Measurements from ENCODE around the gene LIFR.

The LIFR gene

GRCh38 chr5:38441453-38442246 is 114.8 kb downstream of the LIFR start:
- DNase-seq (ENCODE audit: low read depth in 2 of 2), result peak; percentile 53 to 65

GRCh38 chr5:38438757-38439156 is 117.7 kb downstream of the LIFR start:
- no peak for DNase-seq (ENCODE audit: low read depth in 2 of 2)

DNA sequence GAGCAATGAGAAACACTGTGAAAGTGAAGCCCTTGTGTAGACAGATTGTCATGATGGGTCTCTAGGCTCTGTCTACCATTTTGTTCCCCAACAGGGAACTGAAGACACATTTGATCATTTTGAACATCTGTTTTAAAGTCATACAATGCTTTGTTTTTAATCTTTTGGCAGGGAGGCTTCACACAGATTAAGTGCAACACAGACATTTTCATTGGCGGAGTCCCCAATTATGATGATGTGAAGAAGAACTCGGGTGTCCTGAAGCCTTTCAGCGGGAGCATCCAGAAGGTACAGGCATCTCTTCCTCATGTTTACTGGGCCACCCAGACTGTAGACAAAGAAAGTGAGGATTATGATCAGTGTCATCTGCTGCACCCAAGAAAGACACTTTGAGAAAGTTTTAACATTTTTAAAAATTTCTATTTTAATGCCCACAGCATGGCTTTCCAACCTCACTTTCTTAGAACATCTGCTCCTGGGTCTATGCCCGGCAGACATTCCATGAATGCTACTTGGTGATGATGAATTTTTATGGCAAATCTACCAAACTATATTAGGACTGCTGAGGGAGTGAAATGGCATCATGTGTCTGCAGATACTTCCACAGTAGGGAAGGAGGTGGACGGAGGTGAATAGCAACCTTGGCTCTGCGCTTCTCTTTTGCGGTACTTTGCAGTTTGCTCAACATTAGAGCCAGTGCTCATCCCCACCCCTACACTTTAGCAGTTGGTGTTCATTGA is 121.3 kb downstream of the LIFR start:
- no peak for DNase-seq (ENCODE audit: low read depth in 2 of 2)

DNA sequence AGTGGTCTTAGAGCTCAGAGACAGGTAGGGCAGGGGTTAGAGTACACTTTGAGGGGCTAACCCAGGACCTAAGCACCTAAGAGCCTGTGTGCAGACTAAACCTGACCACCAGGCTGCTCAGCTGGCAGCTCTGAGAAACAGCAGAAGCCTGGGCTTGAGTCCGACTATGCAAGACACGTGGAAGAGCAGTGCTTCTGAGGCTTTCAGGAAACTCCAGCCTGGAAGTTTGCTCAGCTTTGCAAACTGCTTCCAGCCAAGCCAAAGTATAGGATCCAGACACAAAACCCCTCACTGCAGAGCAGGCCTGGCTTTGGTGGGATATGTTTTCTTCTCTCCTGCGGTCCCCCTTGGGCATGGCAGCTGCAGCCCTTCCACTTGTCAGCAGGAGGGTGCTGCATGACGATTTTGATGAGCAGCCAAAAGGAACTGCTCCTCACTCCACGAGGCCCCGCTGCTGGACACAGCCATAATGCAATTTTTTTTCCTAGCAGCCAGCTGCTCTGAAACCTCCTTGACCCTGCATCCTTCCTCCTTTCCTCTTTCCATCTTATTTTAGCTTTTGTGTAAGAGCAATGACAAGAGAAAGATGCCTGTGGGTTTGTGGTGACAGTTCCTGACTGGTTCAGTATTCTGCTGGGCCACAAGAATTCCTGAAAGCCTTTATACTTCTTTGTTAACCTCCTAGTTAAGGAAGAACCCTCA is 123.1 kb downstream of the LIFR start:
- DNase-seq (ENCODE audit: low read depth in 2 of 2), result no peak

GRCh38 chr5:38431242-38431853 is 125.1 kb downstream of the LIFR start:
- no peak for DNase-seq (ENCODE audit: low read depth in 2 of 2)

GRCh38 chr5:38426986-38427950 is 129.2 kb downstream of the LIFR start:
- DNase-seq (ENCODE audit: low read depth in 2 of 2), result no peak

- no peak for DNase-seq (ENCODE audit: low read depth in 2 of 2)
Observed at GRCh38 chr5:38426490-38426889, 130.0 kb downstream of the LIFR start.
